CD4-positive, alpha-beta T cell treated with Interleukin-10 for 1 hour (primary cell): Measurements from ENCODE around the gene MAPKAP1.

Experiments used
- DNase-seq: peaks from one replicate; pipeline ENCODE4 v3.0.0-alpha.2; 2020

The MAPKAP1 gene

GRCh38 chr9:125507226-125507625, 199.8 kb downstream of the MAPKAP1 start:
- no peak for DNase-seq

- DNase-seq: no peak
Measured at GRCh38 chr9:125505988-125506438, 201.0 kb downstream of the MAPKAP1 start.

GRCh38 chr9:125504616-125505015, 202.4 kb downstream of the MAPKAP1 start:
- no peak for DNase-seq

- no peak for DNase-seq
Measured at GRCh38 chr9:125497906-125498305, 209.1 kb downstream of the MAPKAP1 start.

GRCh38 chr9:125497478-125497877, 209.5 kb downstream of the MAPKAP1 start:
- DNase-seq: no peak

GRCh38 chr9:125496313-125496834, 210.6 kb downstream of the MAPKAP1 start:
- DNase-seq: no peak

- DNase-seq: no peak
Measured at GRCh38 chr9:125495172-125496119, 211.6 kb downstream of the MAPKAP1 start.

- DNase-seq: no peak
Measured at GRCh38 chr9:125494653-125494915, 212.4 kb downstream of the MAPKAP1 start.

GRCh38 chr9:125493881-125494652, 212.9 kb downstream of the MAPKAP1 start:
- no peak for DNase-seq

- no peak for DNase-seq
Measured at GRCh38 chr9:125493384-125493783, 213.6 kb downstream of the MAPKAP1 start.

GRCh38 chr9:125492719-125493118, 214.3 kb downstream of the MAPKAP1 start:
- DNase-seq: no peak

- DNase-seq: no peak
Measured at GRCh38 chr9:125487842-125488241, 219.2 kb downstream of the MAPKAP1 start.

- no peak for DNase-seq
Measured at GRCh38 chr9:125486576-125486975, 220.4 kb downstream of the MAPKAP1 start.

- no peak for DNase-seq
Measured at GRCh38 chr9:125486152-125486508, 220.9 kb downstream of the MAPKAP1 start.

- DNase-seq: no peak
Measured at GRCh38 chr9:125485471-125486151, 221.4 kb downstream of the MAPKAP1 start.

GRCh38 chr9:125484350-125485282, 222.4 kb downstream of the MAPKAP1 start:
- DNase-seq: no peak

GRCh38 chr9:125483697-125484096, 223.3 kb downstream of the MAPKAP1 start:
- DNase-seq: no peak

GRCh38 chr9:125479846-125480615, 227.0 kb downstream of the MAPKAP1 start:
- DNase-seq: no peak

GRCh38 chr9:125477089-125477544, 229.9 kb downstream of the MAPKAP1 start:
- no peak for DNase-seq

- DNase-seq: no peak
Measured at GRCh38 chr9:125476645-125477044, 230.4 kb downstream of the MAPKAP1 start.

- no peak for DNase-seq
Measured at GRCh38 chr9:125475385-125475784, 231.6 kb downstream of the MAPKAP1 start.
